Panc1 (cell line): ENCODE data around the gene NPAS2. TPM values are rescaled to one million over a fixed set of nuclear protein-coding genes. Genes with fewer than 3 reads are reported as not detected.

Experiments used
- ATAC-seq: fragments of 200-7000 bp; cut with Tn5 transposase; 2 replicates; pipeline ENCODE4 v1.9.1; 2020; ENCODE audit warnings: mild to moderate bottlenecking, moderate library complexity
- BruUV-seq: library from RNA; stranded (reverse); fragments of 400-500 nt; replicated peaks from 2 replicates; lab custom pipeline; 2021; lab: Mats Ljungman, UMichigan
- CTCF ChIA-PET: fragments of 300-600 bp; sonication (Branson Sonifier 250); formaldehyde crosslinking; loops from one replicate; lab custom pipeline; 2022; ENCODE audit warnings: antibody characterized with exemption; lab: Charles Lee
- POLR2A ChIA-PET: fragments of 300-600 bp; sonication (Branson Sonifier 250); formaldehyde crosslinking; loops from one replicate; lab custom pipeline; 2022; ENCODE audit warnings: antibody characterized with exemption; lab: Charles Lee
- DNase-seq: peaks from one replicate; pipeline ENCODE4 v3.0.0-alpha.2; 2010; ENCODE audit warnings: low read depth, low spot score
- H3K27ac ChIP-seq: 2 replicates; pipeline ENCODE4 v1.5.1; 2011; ENCODE audit warnings: mild to moderate bottlenecking, low read length, inconsistent platforms
- H3K27me3 ChIP-seq: fragments of 200-500 bp; sonication (Bioruptor generic); 2 replicates; pipeline ENCODE4 v1.6.0; 2014; ENCODE audit warnings: low read length, inconsistent platforms; ENCODE audit not compliant: control insufficient read depth, insufficient read depth
- H3K36me3 ChIP-seq: fragments of 200-500 bp; sonication (Bioruptor generic); 2 replicates; pipeline ENCODE4 v1.5.1; 2014; ENCODE audit warnings: inconsistent platforms, mild to moderate bottlenecking, low read length, moderate library complexity; ENCODE audit not compliant: control insufficient read depth, insufficient read depth
- H3K4me1 ChIP-seq: 2 replicates; pipeline ENCODE4 v1.5.1; 2011; ENCODE audit warnings: inconsistent platforms, mild to moderate bottlenecking, low read length, moderate library complexity; ENCODE audit not compliant: control insufficient read depth, insufficient read depth
- H3K4me3 ChIP-seq, 2 experiments: 2 replicates each; pipeline ENCODE4 v1.5.1; 2011 to 2012; ENCODE audit warnings: low read depth in 2 of 2, low read length in 2 of 2, mild to moderate bottlenecking in 2 of 2, inconsistent platforms in 1 of 2, moderate library complexity in 1 of 2
- H3K9me3 ChIP-seq: fragments of 200-500 bp; sonication (Bioruptor generic); 2 replicates; pipeline ENCODE4 v1.5.1; 2014; ENCODE audit warnings: low read depth, mild to moderate bottlenecking, inconsistent platforms, low read length, moderate library complexity; ENCODE audit not compliant: control insufficient read depth, insufficient read depth
- POLR2AphosphoS5 ChIP-seq: IDR thresholded peaks from 2 replicates; pipeline ENCODE4 v1.6.1; 2012; ENCODE audit warnings: mild to moderate bottlenecking, low read depth, low read length, moderate library complexity
- SIN3A ChIP-seq: IDR thresholded peaks from 2 replicates; pipeline ENCODE4 v1.6.1; 2012; ENCODE audit warnings: low read depth, mild to moderate bottlenecking, low read length, moderate library complexity, borderline replicate concordance; ENCODE audit not compliant: insufficient read depth
- TCF7L2 ChIP-seq: IDR thresholded peaks from 2 replicates; pipeline ENCODE4 v1.6.1; 2011; ENCODE audit warnings: mild to moderate bottlenecking, low read depth, low read length, inconsistent platforms
- in situ Hi-C: cut with HindIII; loops from 2 replicates; pipeline ENCODE4 v1.10.0; 2016; ENCODE audit warnings: low sequenced_read_pairs, low pct_unique_long_range_greater_than_20kb
- intact Hi-C: fragments of 100-400 bp; cut with micrococcal nuclease; formaldehyde crosslinking; loops from one replicate; pipeline ENCODE4 v1.10.0; 2022; ENCODE audit not compliant: unreplicated experiment
- total RNA-seq: library from RNA; stranded (reverse); gene quantifications from one replicate; pipeline ENCODE4 v1.2.1, GENCODE V29; 2021; ENCODE audit not compliant: unreplicated experiment
- TF ChIP-seq, protein P1 (sequence below), 2 experiments: IDR thresholded peaks; 2 replicates each; pipeline ENCODE4 v1.6.1; 2011 to 2012; ENCODE audit warnings: low read depth in 2 of 2, control low read depth in 1 of 2, low read length in 1 of 2, mild to moderate bottlenecking in 1 of 2, moderate library complexity in 1 of 2; ENCODE audit not compliant: insufficient read depth in 1 of 2
- TF ChIP-seq, protein P2 (sequence below): fragments of 450-650 bp; IDR thresholded peaks from 2 replicates; pipeline ENCODE4 v1.5.1; 2017; ENCODE audit warnings: mild to moderate bottlenecking

Gene NPAS2
- total RNA-seq, 1 experiment from 2014 or later, result 72.8 TPM

DNA sequence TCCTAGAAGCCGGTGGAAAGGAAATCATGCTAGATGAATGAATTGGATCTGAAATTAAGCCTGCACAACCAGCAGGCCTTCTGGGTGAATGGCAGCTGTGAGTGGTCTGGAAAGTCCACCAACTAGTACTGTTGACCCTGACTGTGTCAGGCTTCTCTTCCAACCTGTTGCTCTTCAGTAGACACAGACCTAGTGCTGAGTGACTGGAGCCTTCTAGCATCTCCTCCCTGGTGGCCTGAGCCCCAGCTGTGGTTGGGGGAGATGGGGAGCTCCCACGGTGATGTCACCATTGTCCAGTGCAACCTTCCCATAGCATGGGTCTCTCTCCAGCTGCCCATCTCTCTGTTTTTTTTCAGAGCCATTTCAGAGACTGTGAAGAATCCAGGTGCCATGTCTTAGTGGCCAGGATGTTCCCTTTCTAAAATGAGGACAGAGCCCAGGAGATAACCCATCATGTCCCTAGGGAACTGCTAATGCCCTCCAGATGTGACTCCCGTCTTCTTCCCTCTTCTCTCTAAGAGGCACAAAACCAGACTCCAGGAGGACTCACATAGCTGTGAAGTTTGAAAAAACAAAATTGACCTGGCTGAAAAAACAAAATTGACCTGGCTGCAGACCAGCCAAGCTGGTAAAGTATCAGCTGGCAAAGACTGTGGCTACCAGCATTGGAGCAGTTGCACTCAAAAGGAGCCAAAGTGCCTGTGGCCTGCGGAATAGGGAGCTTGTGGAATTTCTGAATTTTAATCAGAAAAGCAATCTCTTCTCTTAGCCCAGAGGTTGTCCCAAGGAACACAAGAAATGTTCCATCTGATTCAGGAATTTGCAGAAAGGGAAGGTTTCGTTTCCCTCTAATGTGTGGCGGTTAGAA lies 114.8 kb downstream of the NPAS2 start:
- POLR2A ChIA-PET, result no interaction called here
- CTCF ChIA-PET, result no interaction called here
- no peaks in the 10 kb centered on the region for H3K4me1 ChIP-seq
- H3K27me3 ChIP-seq, result no peaks in the 10 kb centered on the region
- intact Hi-C loops (no loop called here), in situ Hi-C loops (no loop called here)
- ATAC-seq (no peak), DNase-seq (no peak)
- H3K27ac ChIP-seq, result no peak overlapping the region
- no TSS peak for BruUV-seq
- H3K4me3 ChIP-seq, result no peak overlapping the region
- H3K36me3 ChIP-seq, result peaks cover 9% of the 10 kb centered on the region; the same call in 1 of the 2 replicates
- TF ChIP-seq TCF7L2, result no peak
- TF ChIP-seq POLR2AphosphoS5, result no peak
- TF ChIP-seq SIN3A, result no peak
- TF ChIP-seq, protein P1, sequence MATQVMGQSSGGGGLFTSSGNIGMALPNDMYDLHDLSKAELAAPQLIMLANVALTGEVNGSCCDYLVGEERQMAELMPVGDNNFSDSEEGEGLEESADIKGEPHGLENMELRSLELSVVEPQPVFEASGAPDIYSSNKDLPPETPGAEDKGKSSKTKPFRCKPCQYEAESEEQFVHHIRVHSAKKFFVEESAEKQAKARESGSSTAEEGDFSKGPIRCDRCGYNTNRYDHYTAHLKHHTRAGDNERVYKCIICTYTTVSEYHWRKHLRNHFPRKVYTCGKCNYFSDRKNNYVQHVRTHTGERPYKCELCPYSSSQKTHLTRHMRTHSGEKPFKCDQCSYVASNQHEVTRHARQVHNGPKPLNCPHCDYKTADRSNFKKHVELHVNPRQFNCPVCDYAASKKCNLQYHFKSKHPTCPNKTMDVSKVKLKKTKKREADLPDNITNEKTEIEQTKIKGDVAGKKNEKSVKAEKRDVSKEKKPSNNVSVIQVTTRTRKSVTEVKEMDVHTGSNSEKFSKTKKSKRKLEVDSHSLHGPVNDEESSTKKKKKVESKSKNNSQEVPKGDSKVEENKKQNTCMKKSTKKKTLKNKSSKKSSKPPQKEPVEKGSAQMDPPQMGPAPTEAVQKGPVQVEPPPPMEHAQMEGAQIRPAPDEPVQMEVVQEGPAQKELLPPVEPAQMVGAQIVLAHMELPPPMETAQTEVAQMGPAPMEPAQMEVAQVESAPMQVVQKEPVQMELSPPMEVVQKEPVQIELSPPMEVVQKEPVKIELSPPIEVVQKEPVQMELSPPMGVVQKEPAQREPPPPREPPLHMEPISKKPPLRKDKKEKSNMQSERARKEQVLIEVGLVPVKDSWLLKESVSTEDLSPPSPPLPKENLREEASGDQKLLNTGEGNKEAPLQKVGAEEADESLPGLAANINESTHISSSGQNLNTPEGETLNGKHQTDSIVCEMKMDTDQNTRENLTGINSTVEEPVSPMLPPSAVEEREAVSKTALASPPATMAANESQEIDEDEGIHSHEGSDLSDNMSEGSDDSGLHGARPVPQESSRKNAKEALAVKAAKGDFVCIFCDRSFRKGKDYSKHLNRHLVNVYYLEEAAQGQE (IDR thresholded peaks at IDR 0.05; ENCODE audit: insufficient read depth in 1 of 2, low read depth in 2 of 2, low read length in 1 of 2), result no peak
- TF ChIP-seq, protein P2, sequence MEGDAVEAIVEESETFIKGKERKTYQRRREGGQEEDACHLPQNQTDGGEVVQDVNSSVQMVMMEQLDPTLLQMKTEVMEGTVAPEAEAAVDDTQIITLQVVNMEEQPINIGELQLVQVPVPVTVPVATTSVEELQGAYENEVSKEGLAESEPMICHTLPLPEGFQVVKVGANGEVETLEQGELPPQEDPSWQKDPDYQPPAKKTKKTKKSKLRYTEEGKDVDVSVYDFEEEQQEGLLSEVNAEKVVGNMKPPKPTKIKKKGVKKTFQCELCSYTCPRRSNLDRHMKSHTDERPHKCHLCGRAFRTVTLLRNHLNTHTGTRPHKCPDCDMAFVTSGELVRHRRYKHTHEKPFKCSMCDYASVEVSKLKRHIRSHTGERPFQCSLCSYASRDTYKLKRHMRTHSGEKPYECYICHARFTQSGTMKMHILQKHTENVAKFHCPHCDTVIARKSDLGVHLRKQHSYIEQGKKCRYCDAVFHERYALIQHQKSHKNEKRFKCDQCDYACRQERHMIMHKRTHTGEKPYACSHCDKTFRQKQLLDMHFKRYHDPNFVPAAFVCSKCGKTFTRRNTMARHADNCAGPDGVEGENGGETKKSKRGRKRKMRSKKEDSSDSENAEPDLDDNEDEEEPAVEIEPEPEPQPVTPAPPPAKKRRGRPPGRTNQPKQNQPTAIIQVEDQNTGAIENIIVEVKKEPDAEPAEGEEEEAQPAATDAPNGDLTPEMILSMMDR, result no peak
- no peaks in the 10 kb centered on the region for H3K9me3 ChIP-seq

DNA sequence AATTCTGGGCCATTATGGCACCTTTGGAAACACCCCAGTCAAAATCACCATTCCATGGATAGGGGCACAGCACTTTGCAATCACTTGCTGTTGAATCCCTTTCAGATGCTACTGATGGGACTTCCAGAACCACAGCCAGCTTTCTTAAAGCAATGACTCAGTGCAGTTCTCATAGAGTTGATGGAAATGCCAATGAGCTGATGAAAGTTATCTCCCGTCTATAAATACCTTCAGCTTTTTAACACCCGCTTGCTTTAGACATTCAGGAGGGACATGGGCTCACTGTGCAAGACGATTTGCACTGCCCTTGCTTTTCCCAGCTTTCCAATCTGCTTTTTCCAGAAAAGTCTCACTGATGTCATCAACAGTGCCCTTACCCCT lies 115.4 kb downstream of the NPAS2 start:
- Histone ChIP-seq H3K4me3 (no peak overlapping the region), H3K9me3 (no peaks in the 10 kb centered on the region), H3K27me3 (no peaks in the 10 kb centered on the region), H3K36me3 (peaks cover 8% of the 10 kb centered on the region; the same call in 1 of the 2 replicates), H3K4me1 (no peaks in the 10 kb centered on the region), H3K27ac (no peak overlapping the region)
- intact Hi-C loops (no loop called here), in situ Hi-C loops (no loop called here)
- BruUV-seq, result no TSS peak
- POLR2A ChIA-PET, result no interaction called here
- DNase-seq (no peak), ATAC-seq (no peak)
- CTCF ChIA-PET, result no interaction called here
- TF ChIP-seq, protein P2, result no peak
- TF ChIP-seq TCF7L2 (no peak), SIN3A (no peak), POLR2AphosphoS5 (no peak)
- TF ChIP-seq, protein P1 (IDR thresholded peaks at IDR 0.05; ENCODE audit: insufficient read depth in 1 of 2, low read depth in 2 of 2, low read length in 1 of 2), result no peak
